Epithelial cell of prostate (primary cell): ENCODE data around the gene SEMA4F.

Experiments
- DNase-seq: peaks from one replicate; pipeline ENCODE4 v3.0.0-alpha.2; 2011; ENCODE audit warnings: low read depth, low spot score
- H3K27ac ChIP-seq: fragments of 450-650 bp; 2 replicates; pipeline ENCODE4 v1.5.1; 2017; ENCODE audit warnings: mild to moderate bottlenecking

SEMA4F gene

GRCh38 chr2:74702001-74702715 is 48.1 kb downstream of the SEMA4F start:
- H3K27ac ChIP-seq: no peak overlapping the region
- DNase-seq: no peak

GRCh38 chr2:74703373-74703772 is 49.3 kb downstream of the SEMA4F start:
- no peak for DNase-seq
- H3K27ac ChIP-seq: no peak overlapping the region

GRCh38 chr2:74704216-74704615 is 50.2 kb downstream of the SEMA4F start:
- DNase-seq: peak; percentile 16

DNA sequence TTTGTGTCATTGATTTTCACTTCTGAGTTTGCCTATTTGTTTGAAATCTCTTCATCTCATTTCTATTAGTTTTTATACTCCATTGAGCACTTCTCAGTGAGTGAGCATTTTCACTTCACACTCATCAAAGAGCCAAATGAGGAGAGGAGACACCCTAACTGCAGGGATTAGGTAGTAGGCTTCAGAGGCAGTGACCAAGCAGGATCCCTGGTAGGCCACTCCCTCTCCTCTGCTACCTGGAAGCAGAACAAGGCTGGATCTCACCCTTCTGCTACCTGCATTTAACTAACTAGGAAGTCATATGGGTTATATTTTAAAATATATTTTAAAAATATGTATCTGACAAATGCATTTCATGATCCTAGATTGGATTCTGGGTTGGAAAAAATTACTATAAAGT is 52.7 kb downstream of the SEMA4F start:
- no peak for DNase-seq
- H3K27ac ChIP-seq: no peak overlapping the region

More at GRCh38 chr2:74704216-74704615, 50.2 kb downstream of the SEMA4F start:
- no peak overlapping the region for H3K27ac ChIP-seq

DNA sequence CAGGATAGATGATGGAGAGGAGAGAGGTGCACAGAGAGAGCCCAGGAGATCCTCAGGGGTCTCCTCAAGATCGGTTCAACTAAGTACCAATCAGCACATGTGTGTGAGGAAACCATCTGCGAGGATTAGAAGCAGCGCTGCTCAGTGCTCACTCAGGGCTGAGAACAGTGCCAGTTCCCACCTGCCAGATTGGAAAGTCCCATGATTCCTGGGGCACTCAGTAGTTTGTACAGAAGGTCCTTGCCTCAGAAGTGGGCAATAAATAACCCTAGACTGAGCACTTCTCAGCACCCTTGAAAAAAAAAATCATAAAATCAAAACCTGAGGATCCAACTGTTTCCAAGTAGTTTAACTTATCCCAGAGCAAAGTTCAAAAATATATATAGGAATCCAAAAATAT is 53.8 kb downstream of the SEMA4F start:
- no peak for DNase-seq
- no peak overlapping the region for H3K27ac ChIP-seq

- no peak overlapping the region for H3K27ac ChIP-seq
- no peak for DNase-seq
Observed at GRCh38 chr2:74708296-74708695, 54.2 kb downstream of the SEMA4F start.

DNA sequence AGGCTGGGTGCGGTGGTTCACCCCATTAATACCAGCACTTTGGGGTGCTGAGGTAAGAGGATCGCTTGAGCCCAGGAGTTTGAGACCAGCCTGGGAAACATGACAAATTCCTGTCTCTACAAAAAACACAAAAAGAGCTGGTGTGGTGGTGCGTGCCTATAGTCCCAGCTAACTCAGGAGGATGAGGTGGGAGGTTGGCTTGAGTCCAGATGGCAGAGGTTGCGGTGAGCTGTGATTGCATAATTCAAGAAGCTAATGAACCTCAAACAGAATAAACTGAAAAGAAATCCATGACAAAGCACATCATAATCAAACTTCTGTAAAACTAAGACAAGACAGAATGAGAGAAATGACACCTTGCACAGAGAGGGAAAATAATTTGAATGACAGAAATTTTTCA is 54.8 kb downstream of the SEMA4F start:
- DNase-seq: no peak

DNA sequence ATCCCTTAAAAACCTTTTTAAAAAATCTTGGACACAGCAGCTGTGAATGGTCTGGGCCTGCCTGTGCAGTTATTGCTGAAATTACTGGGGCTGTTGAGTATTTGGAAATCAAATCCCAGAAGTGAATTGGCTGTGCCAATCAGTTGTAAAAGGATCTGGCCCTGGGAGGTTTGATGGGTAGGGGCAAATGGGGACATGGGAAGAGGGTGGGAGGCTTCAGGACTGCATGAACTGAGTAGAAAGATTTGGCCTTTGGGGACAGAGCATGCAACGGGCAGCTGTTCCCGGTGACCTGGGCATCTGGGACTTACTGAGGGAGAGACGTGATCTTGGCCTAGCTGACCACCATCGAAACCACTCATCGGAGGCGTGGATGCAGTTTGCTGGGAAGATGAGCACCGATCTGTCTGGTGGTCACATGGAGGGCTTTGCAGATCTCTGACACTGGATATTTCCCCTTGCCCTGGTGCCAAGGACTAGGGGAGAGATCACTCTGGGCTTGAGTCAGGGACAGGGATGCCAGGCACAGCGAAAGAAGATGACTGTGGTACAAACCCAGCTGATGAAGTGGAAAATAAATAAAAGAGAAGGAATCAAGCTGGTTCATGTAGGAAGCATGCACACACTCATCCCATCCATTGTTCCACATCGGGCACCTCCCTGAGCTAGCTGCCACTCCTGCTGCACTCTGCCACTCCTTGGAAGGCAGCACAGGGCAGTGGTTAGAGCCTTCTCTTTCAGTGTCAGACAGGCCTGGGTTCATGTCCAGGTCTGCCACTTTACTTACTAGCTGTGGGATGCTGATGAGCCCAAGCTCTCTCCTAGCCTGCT is 58.4 kb downstream of the SEMA4F start:
- peak overlapping the region; percentile 70 for H3K27ac ChIP-seq
- peak; percentile 66 for DNase-seq

More for the DNA sequence above, 54.8 kb downstream of the SEMA4F start:
- H3K27ac ChIP-seq: no peak overlapping the region

DNA sequence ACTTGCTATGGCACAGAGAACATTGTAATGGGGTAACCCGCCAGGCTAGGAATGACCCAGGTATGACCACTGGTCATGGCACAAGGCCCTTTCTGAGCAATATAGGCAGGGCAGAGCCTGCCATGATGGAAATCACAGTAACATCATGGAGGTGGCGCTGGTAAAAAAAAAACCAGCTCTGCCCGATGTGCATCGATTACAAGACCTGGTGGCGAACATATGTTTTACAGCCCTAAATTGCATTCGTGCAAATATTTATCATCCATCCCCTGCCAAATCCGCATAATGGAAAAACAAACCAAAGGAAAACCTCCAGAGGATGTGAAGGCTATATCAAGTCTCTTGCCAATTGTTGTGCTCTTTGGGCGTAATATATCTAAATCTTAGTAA is 60.6 kb downstream of the SEMA4F start:
- peak overlapping the region; percentile 74 for H3K27ac ChIP-seq
- no peak for DNase-seq

DNA sequence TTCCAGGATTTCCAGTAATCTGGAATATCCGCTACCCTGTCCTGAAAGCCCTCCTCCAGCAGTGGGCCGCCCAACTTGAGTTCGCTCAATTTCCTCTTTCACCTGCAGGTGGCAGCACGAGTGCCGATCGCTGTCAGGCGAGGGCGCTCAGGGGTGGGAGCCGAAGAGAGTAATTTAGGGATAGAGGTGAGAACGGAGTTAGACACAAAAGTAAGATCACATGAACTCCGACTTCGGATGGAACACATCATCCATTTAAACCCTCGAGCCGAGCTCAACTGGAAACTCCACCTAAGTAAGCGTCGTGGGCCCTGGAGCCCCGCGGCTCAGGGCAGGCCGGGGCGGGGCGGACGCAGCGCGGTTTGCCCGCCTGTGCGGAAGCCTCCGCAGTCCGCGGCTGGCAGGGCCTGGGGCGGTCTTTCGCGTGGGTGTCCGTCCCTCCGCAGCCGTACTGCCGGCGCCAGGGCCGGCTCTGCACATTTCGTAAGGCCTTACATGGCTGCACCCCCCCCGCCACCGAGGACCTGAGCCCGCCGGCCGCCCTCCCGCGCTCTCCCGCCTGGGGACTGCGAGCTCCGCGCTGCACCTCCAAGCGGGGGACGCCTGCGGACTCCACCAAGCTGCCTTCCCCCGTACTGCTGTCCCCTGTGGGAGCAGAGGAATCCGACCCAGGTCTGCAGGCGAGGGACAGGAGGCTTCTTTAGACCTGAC is 61.2 kb downstream of the SEMA4F start:
- peak; percentile 10 for DNase-seq
- H3K27ac ChIP-seq: peak overlapping the region; percentile 74

GRCh38 chr2:74715880-74716279 is 61.8 kb downstream of the SEMA4F start:
- DNase-seq: no peak
- H3K27ac ChIP-seq: peak overlapping the region; percentile 74

DNA sequence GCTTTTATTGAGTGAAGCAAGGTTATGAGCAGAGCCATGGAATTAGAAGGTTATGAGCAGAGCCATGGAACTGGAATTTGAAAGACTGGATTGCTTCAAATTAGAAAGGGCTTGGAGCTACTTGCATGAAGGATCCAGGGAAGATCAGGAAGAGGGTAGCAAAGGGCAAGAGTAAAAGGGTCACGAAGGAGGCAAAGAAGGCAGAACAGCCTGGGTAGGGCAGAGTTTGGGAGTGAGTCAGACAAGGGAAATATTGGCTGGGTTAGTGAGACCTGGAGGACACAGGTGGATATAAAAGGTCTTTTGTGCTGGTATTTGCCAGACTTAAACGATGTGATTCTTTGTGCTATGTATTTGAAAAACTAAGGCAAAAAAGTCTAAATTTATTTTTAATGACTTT is 65.0 kb downstream of the SEMA4F start:
- DNase-seq: no peak
- no peak overlapping the region for H3K27ac ChIP-seq

DNA sequence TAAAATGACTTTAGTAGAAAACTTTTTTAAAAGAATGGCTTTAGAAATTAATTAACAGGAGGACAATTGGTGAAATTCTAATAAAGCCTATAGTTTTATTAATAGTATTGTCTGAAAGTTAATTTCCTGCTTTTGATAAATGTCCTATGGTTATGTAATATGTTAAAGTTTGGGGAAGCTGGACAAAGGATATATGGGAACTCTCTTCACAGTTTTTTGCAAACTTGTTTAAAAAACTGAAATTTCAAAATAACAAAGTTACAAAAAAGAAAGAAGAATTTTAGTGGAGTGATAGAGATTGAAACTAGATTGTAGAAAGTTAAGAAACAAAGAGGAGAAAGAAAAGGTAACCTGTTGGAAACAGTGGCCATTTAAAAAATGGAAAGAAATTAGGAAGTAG is 67.3 kb downstream of the SEMA4F start:
- no peak for DNase-seq
- no peak overlapping the region for H3K27ac ChIP-seq

DNA sequence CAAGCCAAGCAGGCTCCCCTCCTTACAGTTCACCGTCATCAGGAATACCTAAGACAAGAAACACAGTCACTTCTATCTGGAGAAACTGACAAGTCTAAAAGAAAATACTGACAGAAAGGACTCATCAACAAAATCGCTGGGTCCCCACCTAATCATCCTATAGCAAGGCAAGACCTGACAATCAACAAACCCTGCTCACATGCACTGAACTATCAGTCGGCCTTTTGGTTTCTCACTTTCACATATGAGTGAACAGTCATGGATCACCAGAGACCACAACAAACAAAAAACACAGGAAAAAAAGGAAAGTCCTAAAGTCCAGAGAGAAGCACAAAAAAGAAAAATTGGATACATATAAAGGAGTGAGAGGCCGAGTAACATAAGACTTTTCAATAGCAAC is 70.4 kb downstream of the SEMA4F start:
- no peak for DNase-seq
- no peak overlapping the region for H3K27ac ChIP-seq

DNA sequence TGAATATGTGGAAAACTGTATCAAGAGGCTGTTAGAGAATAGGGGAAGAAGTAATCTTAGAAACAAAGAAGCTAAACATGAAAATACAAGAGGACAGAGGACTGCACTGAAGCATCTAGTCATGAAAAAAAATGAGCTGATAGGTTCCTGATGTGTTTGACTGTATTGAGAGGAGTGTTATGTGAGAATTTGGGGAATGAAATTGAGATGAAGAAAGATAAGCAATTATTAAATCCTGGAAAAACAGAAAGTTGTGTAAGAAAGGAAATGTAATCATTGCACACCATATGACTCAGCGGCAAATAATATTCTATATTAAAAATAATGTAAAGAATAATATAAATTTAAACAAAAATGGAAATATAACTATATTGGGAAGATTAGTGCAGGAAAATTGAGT is 71.2 kb downstream of the SEMA4F start:
- DNase-seq: no peak
- no peak overlapping the region for H3K27ac ChIP-seq

DNA sequence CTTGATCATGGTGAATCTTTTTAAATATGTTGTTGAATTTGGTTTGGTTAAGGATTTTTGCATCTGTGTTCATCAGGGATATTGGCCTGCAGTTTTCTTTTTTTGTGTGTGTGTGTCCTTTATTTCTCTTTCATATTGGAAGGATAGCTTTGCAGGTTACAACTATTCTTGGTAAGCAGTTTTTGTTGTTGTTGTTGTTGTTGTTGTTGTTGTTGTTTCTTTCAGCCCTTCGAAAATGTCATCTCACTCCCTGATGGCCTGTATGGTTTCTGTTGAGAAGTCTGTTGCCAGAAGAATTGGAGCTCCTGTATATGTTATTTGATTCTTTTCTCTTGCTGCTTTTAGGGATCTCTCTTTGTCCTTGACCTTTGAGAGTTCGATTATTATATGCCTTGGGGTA is 74.8 kb downstream of the SEMA4F start:
- no peak for DNase-seq

GRCh38 chr2:74730530-74730929 is 76.5 kb downstream of the SEMA4F start:
- DNase-seq: no peak
- H3K27ac ChIP-seq: no peak overlapping the region

More for the DNA sequence above, 74.8 kb downstream of the SEMA4F start:
- no peak overlapping the region for H3K27ac ChIP-seq
